8988T (cell line): Measurements from ENCODE around the gene ASGR1.

Source experiments
- DNase-seq: peaks from one replicate; pipeline ENCODE4 v3.0.0; 2011

ASGR1 gene

DNA sequence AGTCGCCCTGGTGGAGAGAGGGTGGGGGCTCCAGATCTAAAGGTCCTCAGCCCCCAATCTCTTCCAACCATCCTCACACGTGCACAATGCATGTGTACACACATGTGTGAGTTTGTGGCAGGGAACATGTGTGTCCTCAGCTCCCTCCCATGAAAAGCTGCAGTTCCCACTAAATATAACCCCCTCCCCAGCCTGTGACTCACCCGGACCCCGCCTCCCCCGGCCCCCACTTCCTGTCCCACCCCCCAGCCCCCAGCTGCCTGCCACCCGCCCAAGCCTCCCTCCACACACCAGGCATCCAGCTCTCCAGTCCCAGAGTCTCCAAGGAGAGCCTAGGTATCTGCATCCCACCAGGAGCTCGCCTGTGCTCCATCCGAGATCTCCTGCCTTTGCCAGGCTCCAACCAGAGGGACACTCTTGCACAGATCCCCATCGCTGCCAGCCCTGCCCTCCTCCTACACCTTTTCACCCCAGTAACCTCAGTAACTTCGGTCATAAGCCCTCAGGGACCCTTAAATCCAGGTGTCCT lies 36.5 kb upstream of the ASGR1 start:
- DNase-seq, result no peak

GRCh38 chr17:7215136-7215638 lies 36.0 kb upstream of the ASGR1 start:
- no peak for DNase-seq

- DNase-seq, result peak; percentile 95
Observed at GRCh38 chr17:7214300-7215135, 35.3 kb upstream of the ASGR1 start.

GRCh38 chr17:7213895-7214299 lies 34.7 kb upstream of the ASGR1 start:
- DNase-seq, result peak; percentile 77

- no peak for DNase-seq
Observed at GRCh38 chr17:7211491-7212273, 32.5 kb upstream of the ASGR1 start.

DNA sequence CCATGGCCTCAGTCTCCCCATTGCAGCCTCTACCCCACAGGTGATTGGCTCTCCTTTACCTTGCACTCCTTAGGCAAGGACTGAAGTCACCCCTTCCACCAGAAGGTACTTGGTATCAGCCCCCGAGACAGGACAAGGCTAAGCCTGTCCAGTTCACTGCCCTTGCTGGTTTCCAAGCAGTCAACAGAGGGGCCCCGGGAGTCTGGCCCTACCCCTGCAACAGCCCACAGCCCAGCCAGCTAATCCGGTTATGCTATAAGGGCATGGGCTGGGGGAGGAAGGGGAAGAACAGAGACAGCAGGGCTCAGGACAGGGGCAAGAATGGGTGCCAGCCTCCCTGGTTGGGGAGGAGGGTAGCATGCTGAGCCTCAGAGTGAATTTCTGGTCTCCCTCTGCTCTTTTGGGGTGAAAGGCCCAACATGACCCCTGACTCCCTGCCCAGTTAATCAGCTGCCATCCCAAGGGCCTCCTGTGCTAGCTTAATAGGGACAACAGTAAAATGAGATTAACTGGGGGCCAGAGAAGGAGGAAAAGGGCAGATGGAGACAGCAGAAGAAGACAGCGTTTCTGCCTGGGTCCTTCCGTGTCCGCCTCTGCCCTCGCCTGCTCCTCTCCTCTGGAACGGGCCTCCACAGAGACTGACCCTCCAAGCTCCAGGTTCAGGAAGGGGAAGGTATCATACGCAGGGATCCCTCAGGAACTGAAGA lies 29.7 kb upstream of the ASGR1 start:
- DNase-seq, result no peak

- DNase-seq, result no peak
Observed at GRCh38 chr17:7208027-7208571, 28.9 kb upstream of the ASGR1 start.

- no peak for DNase-seq
Observed at GRCh38 chr17:7207120-7208001, 28.2 kb upstream of the ASGR1 start.

DNA sequence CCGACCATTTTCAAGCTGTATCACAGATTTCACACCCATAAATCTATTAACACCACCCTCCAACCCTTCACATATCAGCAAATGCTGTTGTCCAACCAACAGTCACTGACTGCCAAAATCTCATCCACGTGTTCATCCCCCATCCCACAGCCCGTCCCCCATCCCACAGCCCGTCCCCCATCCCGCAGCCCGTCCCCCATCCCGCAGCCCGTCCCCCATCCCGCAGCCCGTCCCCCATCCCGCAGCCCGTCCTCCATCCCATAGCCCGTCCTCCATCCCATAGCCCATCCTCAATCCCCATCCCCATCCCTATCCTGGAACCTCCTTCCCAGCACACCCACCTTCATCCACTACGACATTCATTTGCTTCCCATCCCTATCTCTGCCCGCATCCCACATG lies 26.4 kb upstream of the ASGR1 start:
- DNase-seq, result no peak

DNA sequence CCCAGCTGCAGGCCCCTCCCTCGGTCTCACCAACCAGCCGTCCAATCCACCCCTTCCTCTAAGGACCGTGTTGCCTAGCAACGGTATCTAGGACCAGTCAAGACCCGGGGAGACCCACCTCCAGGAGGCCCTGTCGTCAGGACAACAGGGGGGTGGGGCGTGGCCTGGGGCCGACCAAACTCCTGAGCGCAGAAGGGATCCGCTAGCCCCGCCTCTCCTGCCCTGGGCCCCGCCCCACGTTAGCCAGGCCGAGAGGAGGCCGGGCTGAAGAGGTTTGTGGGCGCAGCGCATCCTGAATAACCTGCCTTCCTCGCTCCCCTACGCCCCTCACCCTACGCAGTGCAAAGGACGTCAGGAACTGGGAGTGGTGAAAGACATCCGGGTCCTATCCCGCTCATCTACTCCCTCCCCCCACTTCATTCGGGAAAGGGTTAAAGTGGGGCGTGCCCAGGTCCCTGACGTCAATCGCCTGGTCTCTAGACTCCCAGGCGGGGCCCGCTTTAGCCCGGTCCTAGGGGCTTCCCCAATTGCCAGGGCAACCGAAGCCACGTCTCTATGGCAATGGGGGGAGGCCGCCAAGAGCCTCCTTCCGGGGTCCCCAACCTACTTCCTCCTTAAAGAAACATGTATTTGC lies 25.8 kb upstream of the ASGR1 start:
- DNase-seq, result no peak

DNA sequence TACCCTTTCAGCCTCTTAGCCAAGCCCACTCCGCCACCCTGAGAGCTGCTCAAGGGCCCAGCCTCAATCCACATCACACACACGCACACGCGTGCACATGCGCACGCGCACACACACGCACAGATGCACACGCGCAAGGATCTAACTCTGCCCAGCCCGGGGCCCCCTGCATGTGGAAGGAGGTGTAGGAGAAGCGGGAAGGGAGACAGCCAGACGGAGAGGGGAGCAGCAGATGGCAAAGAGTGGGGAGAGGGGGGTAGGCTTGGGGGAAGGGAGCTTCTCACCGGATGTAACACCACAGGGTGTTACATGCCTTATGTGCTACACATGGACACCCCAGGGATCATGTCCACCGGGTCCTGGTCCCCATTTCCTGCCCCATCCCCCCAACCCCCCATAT lies 25.2 kb upstream of the ASGR1 start:
- no peak for DNase-seq

DNA sequence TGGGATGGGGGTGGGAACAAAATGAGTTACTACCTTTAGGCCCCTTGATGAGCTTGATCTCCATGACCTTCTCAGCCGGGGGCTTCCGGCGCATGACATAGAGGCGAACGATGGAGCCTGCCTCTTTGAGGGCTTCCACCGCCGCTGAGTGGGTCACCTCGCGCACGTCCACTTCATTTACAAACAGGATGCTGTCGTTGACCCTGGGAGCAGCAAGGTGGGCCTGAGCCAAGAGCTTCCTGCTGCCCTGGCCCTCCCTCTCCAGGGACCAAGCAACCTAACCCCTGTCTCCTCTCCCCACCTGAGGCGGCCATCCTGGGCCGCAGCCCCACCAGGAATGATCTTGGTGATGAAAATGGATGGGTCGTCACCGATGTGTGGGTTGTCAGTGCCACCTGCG lies 24.2 kb upstream of the ASGR1 start:
- no peak for DNase-seq

DNA sequence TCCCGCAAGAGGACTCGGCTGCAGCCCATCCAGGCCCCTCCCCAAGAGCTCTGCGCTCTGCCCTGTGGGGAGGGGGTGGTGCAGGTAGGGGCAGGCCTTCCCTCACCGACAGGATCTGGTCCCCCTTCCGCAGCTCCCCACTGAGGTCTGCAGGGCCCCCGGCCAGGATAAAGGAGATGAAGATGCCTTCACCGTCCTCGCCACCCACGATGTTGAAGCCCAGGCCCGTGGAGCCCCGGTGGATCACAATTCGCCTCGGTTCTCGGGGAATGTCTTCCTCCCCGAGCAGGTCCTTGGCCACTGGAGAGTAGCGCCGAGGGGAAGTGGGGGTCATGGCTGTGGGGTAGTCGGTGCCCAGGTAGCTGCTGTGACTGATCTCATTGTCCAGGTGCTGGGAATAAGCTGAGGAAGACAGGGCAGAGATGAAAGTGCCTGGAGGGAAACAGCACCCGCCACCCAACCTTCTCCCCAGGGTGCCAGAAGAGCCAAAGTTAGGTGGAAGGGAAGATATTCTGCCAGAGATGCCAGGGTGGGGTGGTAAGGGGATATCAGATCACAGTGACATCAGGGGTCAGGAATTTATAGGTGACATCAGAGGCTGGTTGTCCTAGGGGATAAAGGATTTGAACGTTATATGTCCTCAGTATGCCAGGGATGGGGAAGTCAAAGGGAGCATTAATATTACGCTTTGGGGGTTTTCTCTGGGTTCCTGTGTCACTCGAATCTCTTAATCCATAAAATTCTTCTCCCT lies 17.7 kb upstream of the ASGR1 start:
- DNase-seq, result no peak

- no peak for DNase-seq
Observed at GRCh38 chr17:7195971-7196370, 16.8 kb upstream of the ASGR1 start.

- no peak for DNase-seq
Observed at GRCh38 chr17:7192271-7192937, 13.2 kb upstream of the ASGR1 start.

GRCh38 chr17:7191571-7192270 lies 12.6 kb upstream of the ASGR1 start:
- DNase-seq, result peak; percentile 81

- DNase-seq, result no peak
Observed at GRCh38 chr17:7191069-7191468, 11.9 kb upstream of the ASGR1 start.

GRCh38 chr17:7190276-7190917 lies 11.2 kb upstream of the ASGR1 start:
- no peak for DNase-seq

- DNase-seq, result no peak
Observed at GRCh38 chr17:7186241-7186640, 7.1 kb upstream of the ASGR1 start.
